ENCODE measurements around the gene GLT8D1. TPM values are rescaled to one million over a fixed set of nuclear protein-coding genes. Genes with fewer than 3 reads are reported as not detected.
A peak's percentile ranks its signal among the peaks of the same experiment; 100 is the strongest.
"Not testable (repeated sequence)": the region's sequence is repeated elsewhere in the genome, so short reads cannot be mapped to it uniquely, and the experiment has no call there.

The GLT8D1 gene
- polyA plus RNA-seq, 4 donors = 113 to 181 (median 138) TPM

- DNase-seq (ENCODE audit: low read depth in 4 of 4, low spot score in 3 of 4) = peak in 1 of 4 donors; percentile 1
Observed at GRCh38 chr3:52682016-52682415, 23.6 kb downstream of the GLT8D1 start.

GRCh38 chr3:52681596-52681995 is 24.0 kb downstream of the GLT8D1 start:
- DNase-seq (ENCODE audit: low read depth in 4 of 4, low spot score in 3 of 4) = no peak

GRCh38 chr3:52679811-52680210 is 25.8 kb downstream of the GLT8D1 start:
- DNase-seq (ENCODE audit: low read depth in 4 of 4, low spot score in 3 of 4) = no peak

GRCh38 chr3:52679199-52679538 is 26.4 kb downstream of the GLT8D1 start:
- DNase-seq (ENCODE audit: low read depth in 4 of 4, low spot score in 3 of 4) = no peak

GRCh38 chr3:52678265-52679198 is 27.1 kb downstream of the GLT8D1 start:
- no peak for DNase-seq (ENCODE audit: low read depth in 4 of 4, low spot score in 3 of 4)

GRCh38 chr3:52676201-52676600 is 29.4 kb downstream of the GLT8D1 start:
- DNase-seq (ENCODE audit: low read depth in 4 of 4, low spot score in 3 of 4) = not testable (repeated sequence)

- no peak for DNase-seq (ENCODE audit: low read depth in 4 of 4, low spot score in 3 of 4)
Observed at GRCh38 chr3:52671676-52672075, 33.9 kb downstream of the GLT8D1 start.

GRCh38 chr3:52670621-52671521 is 34.7 kb downstream of the GLT8D1 start:
- DNase-seq (ENCODE audit: low read depth in 4 of 4, low spot score in 3 of 4) = no peak

GRCh38 chr3:52663098-52663497 is 42.5 kb downstream of the GLT8D1 start:
- DNase-seq (ENCODE audit: low read depth in 4 of 4, low spot score in 3 of 4) = no peak

- no peak for DNase-seq (ENCODE audit: low read depth in 4 of 4, low spot score in 3 of 4)
Observed at GRCh38 chr3:52660046-52660445, 45.5 kb downstream of the GLT8D1 start.

- DNase-seq (ENCODE audit: low read depth in 4 of 4, low spot score in 3 of 4) = no peak
Observed at GRCh38 chr3:52655895-52656294, 49.7 kb downstream of the GLT8D1 start.

GRCh38 chr3:52651592-52651991 is 54.0 kb downstream of the GLT8D1 start:
- no peak for DNase-seq (ENCODE audit: low read depth in 4 of 4, low spot score in 3 of 4)

- no peak for DNase-seq (ENCODE audit: low read depth in 4 of 4, low spot score in 3 of 4)
Observed at GRCh38 chr3:52650439-52650838, 55.2 kb downstream of the GLT8D1 start.

- no peak for DNase-seq (ENCODE audit: low read depth in 4 of 4, low spot score in 3 of 4)
Observed at GRCh38 chr3:52649461-52650210, 56.0 kb downstream of the GLT8D1 start.

GRCh38 chr3:52645549-52645948 is 60.0 kb downstream of the GLT8D1 start:
- no peak for DNase-seq (ENCODE audit: low read depth in 4 of 4, low spot score in 3 of 4)

Other genes with a start within 250 kb of the GLT8D1 start
- gene STAB1, start 210.5 kb downstream of the GLT8D1 start, polyA plus RNA-seq (ENCODE audit: insufficient read length in 4 of 4) = 10 to 100 TPM; 31.7 to 48.0 (median 41.1) TPM
- gene NT5DC2, start 171.9 kb downstream of the GLT8D1 start, polyA plus RNA-seq (ENCODE audit: insufficient read length in 4 of 4) = 100 to 1,000 TPM in 3 of 4 donors, 10 to 100 TPM in 1; 97.3 to 156 (median 147) TPM
- gene UQCC5, start 169.2 kb downstream of the GLT8D1 start, polyA plus RNA-seq (ENCODE audit: insufficient read length in 4 of 4) = 10 to 100 TPM; 12.2 to 23.4 (median 14.8) TPM
- gene PBRM1, start 19.9 kb downstream of the GLT8D1 start, polyA plus RNA-seq (ENCODE audit: insufficient read length in 4 of 4) = 10 to 100 TPM; 57.9 to 66.9 (median 61.1) TPM
- 100 to 1,000 TPM in 3 of 4 donors, 10 to 100 TPM in 1; 80.6 to 118 (median 114) TPM for gene GNL3, start 19.8 kb downstream of the GLT8D1 start, polyA plus RNA-seq (ENCODE audit: insufficient read length in 4 of 4)
- 100 to 1,000 TPM; 128 to 171 (median 160) TPM for gene SPCS1, start 315 bp upstream of the GLT8D1 start, polyA plus RNA-seq (ENCODE audit: insufficient read length in 4 of 4)
- 10 to 100 TPM; 18.8 to 30.7 (median 27.4) TPM for gene NEK4, start 65.1 kb upstream of the GLT8D1 start, polyA plus RNA-seq (ENCODE audit: insufficient read length in 4 of 4)
- 1 to 10 TPM in 1 of 4 donors, under 1 TPM in 1, not detected in 2; 0.38 to 6.3 TPM for gene ITIH1, start 71.8 kb upstream of the GLT8D1 start, polyA plus RNA-seq (ENCODE audit: insufficient read length in 4 of 4)
- 10 to 100 TPM in 1 of 4 donors, 1 to 10 TPM in 3; 4.9 to 13.7 (median 7.8) TPM for gene ITIH3, start 89.0 kb upstream of the GLT8D1 start, polyA plus RNA-seq (ENCODE audit: insufficient read length in 4 of 4)
- gene ITIH4, start 124.9 kb upstream of the GLT8D1 start, polyA plus RNA-seq (ENCODE audit: insufficient read length in 4 of 4) = 1 to 10 TPM; 2.9 to 9.8 (median 5.6) TPM
- 1 to 10 TPM in 1 of 4 donors, under 1 TPM in 2, not detected in 1; 0.34 to 1.7 (median 0.45) TPM for gene MUSTN1, start 129.2 kb upstream of the GLT8D1 start, polyA plus RNA-seq (ENCODE audit: insufficient read length in 4 of 4)
- gene STIMATE, start 191.8 kb upstream of the GLT8D1 start, polyA plus RNA-seq (ENCODE audit: insufficient read length in 4 of 4) = 10 to 100 TPM; 12.5 to 18.0 (median 13.9) TPM